ENCODE results near the gene HDHD5.

DNA sequence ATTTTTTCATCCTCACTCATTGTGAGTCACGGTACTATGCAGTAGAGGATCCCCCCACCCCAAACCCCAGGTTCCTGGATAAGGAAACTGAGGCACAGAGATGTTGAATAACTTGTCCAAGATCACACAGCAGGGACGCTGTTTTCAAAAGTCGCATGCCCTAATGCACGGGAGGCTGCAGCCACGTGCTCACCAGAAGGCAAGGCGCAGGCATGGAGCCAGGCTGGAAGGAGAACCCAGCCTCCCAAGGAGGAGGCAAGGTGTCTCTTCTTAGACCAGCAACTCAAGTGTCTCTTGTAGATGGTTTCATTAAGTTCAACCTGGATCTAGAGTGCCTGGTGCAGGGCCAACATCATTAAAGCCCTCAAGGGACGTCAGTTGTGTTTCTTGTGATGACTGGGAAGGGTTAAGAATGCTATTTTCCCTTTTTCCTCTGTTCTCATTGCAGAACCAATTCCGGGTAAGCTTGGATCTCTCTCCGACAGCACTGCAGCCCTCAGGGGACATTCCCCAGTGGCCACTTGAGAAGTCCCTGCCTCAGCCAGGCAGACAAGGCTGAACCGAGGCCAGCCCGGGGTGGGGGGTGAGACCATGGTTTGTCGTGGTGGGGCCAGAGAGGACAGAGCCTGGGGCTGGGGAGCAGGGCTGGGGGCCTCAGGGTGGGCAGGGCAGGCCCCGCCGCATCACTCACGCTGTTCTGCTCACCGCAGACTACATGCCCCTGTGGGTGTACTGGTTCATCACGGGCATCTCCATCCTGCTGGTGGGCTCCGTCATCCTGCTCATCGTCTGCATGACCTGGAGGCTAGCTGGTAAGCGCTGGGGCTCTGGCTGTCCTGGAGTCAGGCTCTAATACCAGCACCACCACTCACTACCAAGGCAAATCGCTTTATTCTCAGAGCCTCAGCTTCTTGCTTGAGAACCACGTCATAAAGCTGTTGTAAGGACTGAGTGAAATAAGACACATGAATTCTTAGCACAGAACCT, 53.6 kb downstream of the HDHD5 start:
- TF ChIP-seq ZNF565 (CRISPR knock-in tag; conservative IDR thresholded peaks at IDR 0.05; ENCODE audit: low read depth), result no peak
- no peak for TF ChIP-seq PATZ1 (CRISPR knock-in tag; IDR thresholded peaks at IDR 0.05; ENCODE audit: borderline replicate concordance)
